ENCODE measurements around the gene PLXNA3.
A peak's percentile ranks its signal among the peaks of the same experiment; 100 is the strongest.

The PLXNA3 gene

DNA sequence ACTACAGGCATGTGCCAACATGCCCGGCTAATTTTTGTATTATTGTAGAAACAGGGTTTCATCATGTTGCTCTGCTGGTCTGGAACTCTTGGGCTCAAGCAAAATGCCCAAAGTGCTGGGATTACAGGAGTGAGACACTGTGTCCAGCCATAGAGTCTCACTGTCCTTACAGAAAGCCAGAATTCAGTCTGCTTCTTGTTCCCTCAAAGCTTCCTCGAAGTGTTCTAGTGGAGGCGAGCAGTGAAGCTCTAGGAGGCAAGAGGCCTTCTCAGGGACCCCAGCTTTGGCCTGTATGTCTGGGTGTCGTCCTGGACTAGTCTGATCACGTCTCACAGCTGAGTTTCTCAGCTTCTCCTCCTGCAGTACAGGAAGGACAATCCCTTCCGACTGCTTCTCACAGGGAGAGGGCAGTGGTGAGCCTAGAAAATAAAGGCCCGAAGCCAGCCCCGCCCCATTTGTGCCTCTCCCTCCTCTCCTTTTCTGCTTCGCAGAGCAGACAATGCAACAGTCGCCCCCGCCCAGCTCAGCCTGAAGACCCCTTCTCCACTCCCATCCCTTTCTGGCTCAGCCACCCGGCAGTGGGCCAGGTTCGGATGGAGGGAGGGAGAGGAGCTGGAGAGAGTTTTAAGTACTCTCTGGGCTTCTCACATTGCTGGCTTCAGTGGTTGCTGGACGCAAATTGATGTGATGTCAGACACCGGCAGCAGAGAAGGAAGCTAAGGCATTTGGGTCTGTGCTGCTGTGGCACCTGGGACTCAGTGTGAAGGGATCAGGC lies 69.0 kb downstream of the PLXNA3 start:
- H3K27ac ChIP-seq, result peak overlapping the region; percentile 50

More for the DNA sequence above, 69.0 kb downstream of the PLXNA3 start:
- no peak for TF ChIP-seq ZFX (IDR thresholded peaks at IDR 0.05; ENCODE audit: borderline replicate concordance)
- TF ChIP-seq, protein P1, sequence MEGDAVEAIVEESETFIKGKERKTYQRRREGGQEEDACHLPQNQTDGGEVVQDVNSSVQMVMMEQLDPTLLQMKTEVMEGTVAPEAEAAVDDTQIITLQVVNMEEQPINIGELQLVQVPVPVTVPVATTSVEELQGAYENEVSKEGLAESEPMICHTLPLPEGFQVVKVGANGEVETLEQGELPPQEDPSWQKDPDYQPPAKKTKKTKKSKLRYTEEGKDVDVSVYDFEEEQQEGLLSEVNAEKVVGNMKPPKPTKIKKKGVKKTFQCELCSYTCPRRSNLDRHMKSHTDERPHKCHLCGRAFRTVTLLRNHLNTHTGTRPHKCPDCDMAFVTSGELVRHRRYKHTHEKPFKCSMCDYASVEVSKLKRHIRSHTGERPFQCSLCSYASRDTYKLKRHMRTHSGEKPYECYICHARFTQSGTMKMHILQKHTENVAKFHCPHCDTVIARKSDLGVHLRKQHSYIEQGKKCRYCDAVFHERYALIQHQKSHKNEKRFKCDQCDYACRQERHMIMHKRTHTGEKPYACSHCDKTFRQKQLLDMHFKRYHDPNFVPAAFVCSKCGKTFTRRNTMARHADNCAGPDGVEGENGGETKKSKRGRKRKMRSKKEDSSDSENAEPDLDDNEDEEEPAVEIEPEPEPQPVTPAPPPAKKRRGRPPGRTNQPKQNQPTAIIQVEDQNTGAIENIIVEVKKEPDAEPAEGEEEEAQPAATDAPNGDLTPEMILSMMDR (IDR thresholded peaks at IDR 0.05), result peak; percentile 69

Data from 22Rv1 (cell line).